ENCODE results near the gene SCP2.

DNA sequence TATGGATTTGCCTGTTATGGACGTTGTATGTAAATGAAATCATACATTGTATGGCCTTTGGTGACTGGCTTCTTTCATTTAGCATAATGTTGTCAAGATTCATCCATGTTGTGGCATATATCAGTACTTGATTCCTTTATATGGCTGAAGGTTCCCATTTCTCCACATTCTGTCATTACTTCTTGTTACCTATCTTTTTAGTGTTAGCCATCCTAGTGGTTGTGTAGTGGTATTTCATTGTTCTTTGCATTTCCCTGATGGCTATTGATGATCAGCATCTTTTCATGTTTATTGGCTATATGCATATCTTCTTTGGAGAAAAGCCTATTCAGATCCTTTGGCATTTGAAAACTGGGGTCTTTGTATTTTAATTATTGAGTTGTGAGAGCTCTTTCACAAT is 95.1 kb downstream of the SCP2 start:
- TF ChIP-seq MYNN (tag by site-specific recombination; IDR thresholded peaks at IDR 0.05; ENCODE audit: borderline replicate concordance) (no peak), ZNF311 (tag by site-specific recombination; IDR thresholded peaks at IDR 0.05; ENCODE audit: borderline replicate concordance) (no peak)
